Stimulated activated CD8-positive, alpha-beta memory T cell treated with anti-CD3 and anti-CD28 coated beads, Interleukin-7, amount 100 ng/mL, for 48 hours (primary cell): Measurements from ENCODE around the gene PDE8B.

ENCODE experiments used
- DNase-seq, 2 donors: peaks; one replicate each; pipeline ENCODE4 v3.0.0-alpha.2; 2020; ENCODE audit warnings: low read depth in 1 of 2; ENCODE audit errors: extremely low read depth in 1 of 2

PDE8B gene

GRCh38 chr5:77230727-77231470, 20.4 kb downstream of the PDE8B start:
- DNase-seq = no peak

- DNase-seq = no peak
Observed at GRCh38 chr5:77231471-77232138, 21.1 kb downstream of the PDE8B start.

GRCh38 chr5:77232574-77233358, 22.3 kb downstream of the PDE8B start:
- DNase-seq = no peak

GRCh38 chr5:77235846-77236721, 25.6 kb downstream of the PDE8B start:
- no peak for DNase-seq

GRCh38 chr5:77239126-77239741, 28.8 kb downstream of the PDE8B start:
- no peak for DNase-seq

- DNase-seq = no peak
Observed at GRCh38 chr5:77241444-77241843, 31.0 kb downstream of the PDE8B start.

- no peak for DNase-seq
Observed at GRCh38 chr5:77249475-77249874, 39.0 kb downstream of the PDE8B start.

- DNase-seq = no peak
Observed at GRCh38 chr5:77250021-77250420, 39.5 kb downstream of the PDE8B start.

- no peak for DNase-seq
Observed at GRCh38 chr5:77251921-77252320, 41.4 kb downstream of the PDE8B start.

- DNase-seq = no peak
Observed at GRCh38 chr5:77255617-77256016, 45.1 kb downstream of the PDE8B start.

GRCh38 chr5:77256406-77256805, 45.9 kb downstream of the PDE8B start:
- no peak for DNase-seq

- DNase-seq = no peak
Observed at GRCh38 chr5:77258652-77259051, 48.2 kb downstream of the PDE8B start.

- no peak for DNase-seq
Observed at GRCh38 chr5:77259476-77259875, 49.0 kb downstream of the PDE8B start.

- no peak for DNase-seq
Observed at GRCh38 chr5:77262697-77263096, 52.2 kb downstream of the PDE8B start.

GRCh38 chr5:77266291-77266690, 55.8 kb downstream of the PDE8B start:
- DNase-seq = no peak

GRCh38 chr5:77267496-77267895, 57.0 kb downstream of the PDE8B start:
- DNase-seq = no peak

GRCh38 chr5:77272206-77272605, 61.7 kb downstream of the PDE8B start:
- no peak for DNase-seq

- no peak for DNase-seq
Observed at GRCh38 chr5:77277759-77278158, 67.3 kb downstream of the PDE8B start.

GRCh38 chr5:77280036-77280435, 69.6 kb downstream of the PDE8B start:
- DNase-seq = no peak

- no peak for DNase-seq
Observed at GRCh38 chr5:77281969-77282336, 71.5 kb downstream of the PDE8B start.
